Embryonic facial prominence (tissue), 1 donor: ENCODE results near the gene CERK.
"Not testable (repeated sequence)": the region's sequence is repeated elsewhere in the genome, so short reads cannot be mapped to it uniquely, and the experiment has no call there.

ENCODE experiments used
- DNase-seq: peaks from one replicate; pipeline ENCODE4 v3.0.0-alpha.2; 2016; ENCODE audit errors: extremely low spot score

The CERK gene

DNA sequence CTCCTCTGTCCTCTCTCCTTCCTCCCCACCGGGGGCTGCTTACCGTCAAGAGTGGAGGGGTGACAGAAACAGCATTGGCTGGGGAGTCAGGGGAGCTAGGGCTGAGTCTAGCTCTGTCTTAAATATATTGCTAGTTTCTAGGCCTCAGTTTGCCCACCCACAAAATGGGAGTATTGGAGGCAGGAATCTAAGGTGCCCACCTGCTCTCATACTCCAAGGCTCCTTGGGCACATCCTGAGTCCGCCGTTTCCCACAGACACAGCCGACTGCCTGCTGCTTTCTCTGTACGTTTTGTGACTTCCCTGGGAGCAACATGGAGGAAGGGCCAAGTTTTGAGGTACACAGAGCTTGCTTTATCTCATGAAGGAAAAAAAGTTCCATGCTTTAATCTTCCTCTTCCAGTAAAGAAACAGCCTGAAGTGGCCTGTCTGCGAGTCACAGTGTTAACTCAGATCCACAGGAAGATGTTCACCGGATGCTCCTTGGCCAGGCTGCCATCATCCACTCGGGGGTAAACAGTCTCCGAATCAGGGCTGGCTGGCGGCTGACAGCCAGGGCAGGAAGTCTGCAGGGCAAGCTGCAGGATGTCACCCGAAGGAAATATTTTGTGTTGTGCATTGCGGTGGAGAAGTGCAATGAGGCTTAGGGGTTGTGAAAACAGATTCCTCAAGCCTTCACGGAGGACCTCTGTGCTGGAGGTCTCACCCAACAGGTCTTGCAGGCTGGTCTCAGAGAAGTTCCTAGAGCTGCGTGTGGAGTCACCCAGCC lies 11.0 kb upstream of the CERK start:
- DNase-seq, result no peak

- DNase-seq, result no peak
Measured at GRCh38 chr22:46748206-46748907, 10.3 kb upstream of the CERK start.

DNA sequence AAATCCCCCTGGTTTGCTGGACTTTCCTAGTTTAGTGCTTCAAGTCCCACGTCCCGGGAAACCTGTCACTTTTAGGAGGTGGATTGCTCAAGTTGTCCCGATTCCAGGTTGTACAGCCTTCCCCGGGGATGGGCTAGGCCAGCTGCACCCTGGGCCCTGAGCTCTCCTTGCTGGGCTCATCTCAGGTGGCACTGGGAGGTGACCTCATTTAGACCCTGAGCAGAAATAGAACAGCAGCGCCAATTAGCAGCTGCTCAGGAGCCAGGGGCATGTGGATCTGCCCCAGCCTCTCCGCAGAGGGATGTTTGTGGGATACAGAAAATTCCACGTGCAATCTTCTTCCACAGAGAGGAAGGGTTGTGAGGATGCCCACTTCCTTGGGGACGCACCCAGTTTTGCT lies 9.6 kb upstream of the CERK start:
- no peak for DNase-seq

- no peak for DNase-seq
Measured at GRCh38 chr22:46746620-46747019, 8.6 kb upstream of the CERK start.

DNA sequence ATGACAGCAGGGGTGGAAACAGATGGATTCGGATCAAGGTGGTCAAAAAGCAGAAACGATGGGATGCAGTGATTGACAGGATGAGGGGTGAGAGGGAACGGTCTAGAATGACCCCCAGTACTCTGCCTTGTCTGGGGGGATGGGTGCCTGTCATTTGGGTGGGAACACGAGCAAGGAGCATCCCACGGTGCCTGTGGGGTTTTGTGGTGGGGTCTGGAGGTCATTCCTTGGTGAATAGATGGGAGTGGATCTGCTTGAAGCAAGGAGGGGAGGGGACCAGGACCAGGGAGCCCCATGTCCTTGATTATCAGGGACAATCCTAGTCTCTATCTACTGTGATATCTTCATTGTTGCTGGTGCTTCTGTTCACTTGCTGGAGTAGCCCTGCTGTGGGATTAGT lies 8.1 kb upstream of the CERK start:
- DNase-seq, result no peak

DNA sequence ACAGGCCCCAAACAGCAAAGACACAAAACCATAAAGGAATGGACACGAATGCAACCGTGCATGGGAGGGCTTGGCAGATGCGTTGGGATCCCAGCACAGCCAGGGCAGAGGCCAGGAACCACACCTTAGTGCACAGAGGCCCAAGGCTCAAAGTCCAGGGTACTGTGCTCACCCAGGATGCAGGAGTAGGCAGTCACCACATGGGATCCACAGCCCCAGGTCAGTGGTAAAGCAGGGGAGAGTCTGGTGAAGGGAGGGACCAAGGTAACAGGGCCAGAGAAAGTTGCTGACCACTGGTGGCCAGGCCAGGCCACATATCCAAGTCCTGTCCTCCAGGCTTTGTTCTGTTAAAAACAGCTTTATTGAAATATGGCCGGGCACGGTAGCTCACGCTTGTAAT lies 6.5 kb upstream of the CERK start:
- no peak for DNase-seq

GRCh38 chr22:46742576-46743221 lies 4.6 kb upstream of the CERK start:
- no peak for DNase-seq

GRCh38 chr22:46741974-46742519 lies 4.0 kb upstream of the CERK start:
- DNase-seq, result no peak

- DNase-seq, result no peak
Measured at GRCh38 chr22:46740910-46741780, 3.1 kb upstream of the CERK start.

DNA sequence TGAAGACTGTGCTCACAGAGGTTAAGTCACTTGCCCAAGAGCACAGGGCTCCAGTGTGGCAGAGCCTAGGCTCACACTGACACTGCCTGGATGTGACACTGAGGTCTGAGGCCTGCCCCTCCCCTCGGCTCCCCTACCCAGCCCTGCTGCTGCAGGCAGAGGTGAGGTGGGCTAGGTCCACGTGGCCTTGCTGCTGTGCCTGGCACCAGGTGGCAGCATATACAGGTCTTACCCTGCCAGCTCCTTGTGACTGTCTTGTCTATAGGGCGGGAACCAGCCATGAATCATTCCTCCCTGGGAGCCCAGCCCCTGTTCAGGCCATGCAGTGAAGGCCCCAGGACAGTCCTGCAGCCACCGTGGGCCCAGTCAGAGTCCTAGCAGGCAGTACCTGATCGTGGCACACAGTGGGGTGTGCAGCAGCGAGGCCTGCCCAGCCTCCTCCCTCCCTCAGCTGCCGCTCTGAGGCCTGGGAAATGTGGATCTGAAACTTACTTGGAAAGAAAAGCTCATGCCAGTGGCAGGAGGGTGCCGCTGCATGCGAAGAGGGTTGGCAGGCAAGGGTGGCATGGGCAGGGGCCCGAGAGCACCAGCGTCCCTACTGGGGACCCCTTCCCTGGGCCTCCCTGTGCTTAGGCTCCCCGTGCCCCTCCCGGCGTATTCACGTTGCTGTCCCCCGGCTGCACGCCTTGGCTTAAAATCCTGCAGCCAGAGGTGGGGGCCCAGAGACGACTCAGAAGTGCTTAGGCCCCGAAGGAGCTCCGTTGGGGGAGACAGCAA lies 1.2 kb upstream of the CERK start:
- no peak for DNase-seq

- no peak for DNase-seq
Measured at GRCh38 chr22:46738647-46739093, 618 bp upstream of the CERK start.

GRCh38 chr22:46737105-46737975 lies 712 bp downstream of the CERK start:
- DNase-seq, result no peak

GRCh38 chr22:46736705-46737104 lies 1.3 kb downstream of the CERK start:
- no peak for DNase-seq

- DNase-seq, result no peak
Measured at GRCh38 chr22:46735747-46736608, 2.1 kb downstream of the CERK start.

DNA sequence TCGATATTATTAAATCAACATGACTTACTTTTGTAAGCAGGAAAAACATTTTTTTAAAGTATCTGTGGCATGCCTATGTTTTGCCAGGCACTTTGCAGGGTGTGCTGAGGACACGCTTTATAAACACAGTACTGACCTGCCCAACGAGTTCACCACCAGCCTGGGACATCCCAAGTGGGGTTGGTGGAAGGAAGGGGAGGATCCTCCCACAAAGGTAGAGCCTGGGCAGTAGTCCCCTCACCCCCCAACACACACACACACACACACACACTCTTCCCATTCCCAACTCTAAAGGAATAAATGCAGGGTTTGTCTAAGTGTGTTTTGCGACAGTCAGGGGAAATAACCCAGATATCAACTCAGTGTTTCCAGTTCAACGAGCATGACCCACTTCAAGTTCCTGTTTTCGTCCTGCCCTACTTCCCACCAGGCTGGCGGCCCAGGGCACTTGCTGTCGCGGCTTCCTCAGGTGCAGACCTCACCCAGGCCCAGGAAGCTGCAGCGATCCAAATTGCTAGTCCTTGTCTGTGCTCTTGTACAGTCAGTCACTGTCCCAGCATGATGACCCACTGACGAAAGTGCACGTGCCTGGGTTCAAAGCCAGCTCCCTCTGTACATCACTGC lies 3.1 kb downstream of the CERK start:
- no peak for DNase-seq

GRCh38 chr22:46734213-46734722 lies 3.8 kb downstream of the CERK start:
- not testable (repeated sequence) for DNase-seq

DNA sequence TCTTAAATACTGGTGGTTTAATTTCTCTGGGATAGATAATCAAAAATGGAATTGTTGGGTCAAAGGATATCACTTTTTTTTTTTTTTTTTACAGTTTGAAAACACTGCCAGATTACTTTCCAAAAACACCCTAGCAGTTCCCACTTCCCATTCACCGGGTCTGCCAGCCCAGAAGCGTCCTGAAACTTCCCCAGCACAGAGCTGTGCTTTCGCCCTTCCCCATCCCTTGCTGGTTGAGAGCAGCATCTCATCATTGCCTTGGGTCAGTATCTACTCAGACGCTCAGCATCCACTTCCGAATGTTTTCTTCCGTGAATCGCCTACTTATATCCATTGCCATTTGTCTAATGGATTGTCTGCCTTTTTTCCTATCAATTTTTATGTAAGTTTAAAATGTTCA lies 5.5 kb downstream of the CERK start:
- DNase-seq, result no peak

DNA sequence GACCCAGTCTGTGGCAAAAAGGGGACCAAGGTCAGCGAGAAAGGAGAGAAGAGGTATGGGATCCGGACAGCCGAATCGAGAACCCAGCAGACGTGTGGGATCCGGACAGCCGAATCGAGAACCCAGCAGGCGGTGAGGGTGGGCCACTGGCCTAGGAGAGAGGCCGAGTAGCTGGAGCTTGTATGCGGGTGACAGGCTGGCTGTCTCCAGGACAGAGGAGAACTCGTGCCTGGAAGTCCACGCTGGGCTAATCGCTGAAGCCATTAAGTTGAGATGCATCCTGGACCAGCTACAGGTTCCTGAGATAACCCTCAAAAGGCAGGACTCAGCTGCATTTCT lies 6.0 kb downstream of the CERK start:
- DNase-seq, result no peak
